H9 (cell line): ENCODE measurements around the gene THSD4. TPM values are rescaled to one million over a fixed set of nuclear protein-coding genes. Genes with fewer than 3 reads are reported as not detected.

ENCODE experiments used
- DNase-seq: peaks from one replicate; pipeline ENCODE4 v3.0.0-alpha.2; 2017
- H2AFZ ChIP-seq: one replicate; pipeline ENCODE4 v1.6.1; 2013; ENCODE audit warnings: mild to moderate bottlenecking, low read length, control low read depth, moderate library complexity
- H2AK5ac ChIP-seq: 2 replicates; pipeline ENCODE4 v1.6.1; 2013; ENCODE audit warnings: low read length, control low read depth, mixed read lengths; ENCODE audit not compliant: insufficient read length
- H2BK120ac ChIP-seq: one replicate; pipeline ENCODE4 v1.6.1; 2013; ENCODE audit warnings: low read depth, mild to moderate bottlenecking, low read length, control low read depth, inconsistent platforms; ENCODE audit not compliant: poor library complexity, severe bottlenecking
- H2BK12ac ChIP-seq: 2 replicates; pipeline ENCODE4 v1.6.1; 2013; ENCODE audit warnings: low read length, control low read depth, mixed read lengths, low read depth; ENCODE audit not compliant: insufficient read length
- H2BK15ac ChIP-seq: 2 replicates; pipeline ENCODE4 v1.6.1; 2013; ENCODE audit warnings: low read depth, low read length, control low read depth
- H2BK20ac ChIP-seq: one replicate; pipeline ENCODE4 v1.6.1; 2013; ENCODE audit warnings: low read depth, mild to moderate bottlenecking, low read length, control low read depth, inconsistent platforms; ENCODE audit not compliant: poor library complexity, severe bottlenecking
- H2BK5ac ChIP-seq: 2 replicates; pipeline ENCODE4 v1.6.1; 2013; ENCODE audit warnings: low read length, control low read depth, mixed read lengths; ENCODE audit not compliant: insufficient read length
- H3K14ac ChIP-seq: 2 replicates; pipeline ENCODE4 v1.6.1; 2013; ENCODE audit warnings: low read length, control low read depth; ENCODE audit not compliant: insufficient read depth
- H3K18ac ChIP-seq: 2 replicates; pipeline ENCODE4 v1.6.1; 2013; ENCODE audit warnings: low read depth, mild to moderate bottlenecking, mixed read lengths, low read length, control low read depth; ENCODE audit not compliant: insufficient read length
- H3K23ac ChIP-seq: 2 replicates; pipeline ENCODE4 v1.6.1; 2013; ENCODE audit warnings: low read length, control low read depth, mixed read lengths, low read depth; ENCODE audit not compliant: insufficient read length
- H3K23me2 ChIP-seq: 2 replicates; pipeline ENCODE4 v1.6.1; 2013; ENCODE audit warnings: low read depth, mild to moderate bottlenecking, mixed read lengths, low read length, control low read depth; ENCODE audit not compliant: insufficient read length, poor library complexity, severe bottlenecking
- H3K27ac ChIP-seq: 2 replicates; pipeline ENCODE4 v1.5.1; 2013; ENCODE audit warnings: low read length, control low read depth, mixed read lengths, low read depth; ENCODE audit not compliant: insufficient read length
- H3K27me3 ChIP-seq: 2 replicates; pipeline ENCODE4 v1.6.1; 2013; ENCODE audit warnings: low read length, control low read depth, inconsistent platforms; ENCODE audit not compliant: insufficient read depth
- H3K4ac ChIP-seq: 2 replicates; pipeline ENCODE4 v1.6.1; 2013; ENCODE audit warnings: low read depth, mild to moderate bottlenecking, control low read depth, inconsistent platforms, low read length, moderate library complexity
- H3K4me1 ChIP-seq: 2 replicates; pipeline ENCODE4 v1.6.1; 2013; ENCODE audit warnings: low read length, control low read depth, inconsistent platforms; ENCODE audit not compliant: insufficient read depth
- H3K4me2 ChIP-seq: 2 replicates; pipeline ENCODE4 v1.6.1; 2013; ENCODE audit warnings: low read length, control low read depth, mixed read lengths; ENCODE audit not compliant: insufficient read length, insufficient read depth
- H3K56ac ChIP-seq: 2 replicates; pipeline ENCODE4 v1.6.1; 2013; ENCODE audit warnings: low read depth, mild to moderate bottlenecking, mixed read lengths, low read length, control low read depth; ENCODE audit not compliant: insufficient read length
- H3K79me1 ChIP-seq: 2 replicates; pipeline ENCODE4 v1.6.1; 2013; ENCODE audit warnings: low read depth, mild to moderate bottlenecking, moderate library complexity, low read length, control low read depth, inconsistent platforms; ENCODE audit not compliant: insufficient read depth, poor library complexity, severe bottlenecking
- H3K79me2 ChIP-seq: 2 replicates; pipeline ENCODE4 v1.6.1; 2013; ENCODE audit warnings: low read length, control low read depth, inconsistent platforms; ENCODE audit not compliant: insufficient read depth
- H3K9ac ChIP-seq: 2 replicates; pipeline ENCODE4 v1.6.1; 2013; ENCODE audit warnings: low read length, control low read depth, mixed read lengths; ENCODE audit not compliant: insufficient read length; ENCODE audit errors: extremely low read depth
- H3K9me3 ChIP-seq: one replicate; pipeline ENCODE4 v1.6.1; 2013; ENCODE audit warnings: low read depth, low read length, inconsistent platforms; ENCODE audit not compliant: control insufficient read depth
- H3T11ph ChIP-seq: one replicate; pipeline ENCODE4 v1.6.1; 2013; ENCODE audit warnings: mild to moderate bottlenecking, low read length, control low read depth, inconsistent platforms
- H4K20me1 ChIP-seq: one replicate; pipeline ENCODE4 v1.6.1; 2013; ENCODE audit not compliant: control insufficient read depth, insufficient read length, insufficient read depth
- H4K5ac ChIP-seq: 2 replicates; pipeline ENCODE4 v1.6.1; 2013; ENCODE audit warnings: low read depth, mild to moderate bottlenecking, mixed read lengths, low read length, control low read depth; ENCODE audit not compliant: insufficient read length
- H4K8ac ChIP-seq: replicated peaks from 2 replicates; pipeline ENCODE4 v1.6.1; 2013; ENCODE audit warnings: low read length, control low read depth, mixed read lengths, low read depth; ENCODE audit not compliant: insufficient read length
- H4K91ac ChIP-seq: 2 replicates; pipeline ENCODE4 v1.6.1; 2013; ENCODE audit warnings: low read depth, mild to moderate bottlenecking, moderate library complexity, mixed read lengths, low read length, control low read depth; ENCODE audit not compliant: insufficient read length
- H3K27ac Mint-ChIP-seq, 3 experiments: 2 replicates in 2 of 3; 3 replicates in 1 of 3; pipeline ENCODE4 v1.8.0; 2020 to 2021; ENCODE audit warnings: mixed read lengths in 3 of 3, mild to moderate bottlenecking in 1 of 3, moderate library complexity in 1 of 3
- H3K27me3 Mint-ChIP-seq: 2 replicates; pipeline ENCODE4 v1.8.0; 2021; ENCODE audit warnings: low read depth, mild to moderate bottlenecking, moderate library complexity, mixed read lengths
- H3K36me3 Mint-ChIP-seq, 3 experiments: 2 replicates in 2 of 3; 3 replicates in 1 of 3; pipeline ENCODE4 v1.8.0; 2020 to 2021; ENCODE audit warnings: low read depth in 3 of 3, mixed read lengths in 3 of 3; ENCODE audit not compliant: insufficient read depth in 1 of 3
- H3K4me1 Mint-ChIP-seq, 2 experiments: 2 replicates each; pipeline ENCODE4 v1.8.0; 2020; ENCODE audit warnings: mixed read lengths in 2 of 2
- H3K4me3 Mint-ChIP-seq, 2 experiments: 2 replicates in 1 of 2; 3 replicates in 1 of 2; pipeline ENCODE4 v1.8.0; 2020 to 2021; ENCODE audit warnings: mild to moderate bottlenecking in 2 of 2, mixed read lengths in 2 of 2, moderate library complexity in 1 of 2
- H3K9me3 Mint-ChIP-seq, 2 experiments: 2 replicates in 1 of 2; 3 replicates in 1 of 2; pipeline ENCODE4 v1.8.0; 2020; ENCODE audit warnings: mild to moderate bottlenecking in 2 of 2, mixed read lengths in 2 of 2, moderate library complexity in 1 of 2
- WGBS: extraction: QIAGEN DNeasy Blood & Tissue Kit; methylation state at CpG from one replicate; pipeline ENCODE4 v1.1.7; 2013; ENCODE audit warnings: missing lambda C conversion rate, low lambda C conversion rate, mixed read lengths; ENCODE audit not compliant: insufficient read length; ENCODE audit errors: extremely low coverage; 5-methylcytosine and 5-hydroxymethylcytosine counted together
- total RNA-seq: library from RNA; stranded (reverse); gene quantifications from 2 replicates; pipeline ENCODE4 v1.2.1, GENCODE V29; 2021
- TF ChIP-seq, protein P1 (sequence below): fragments of 200-600 bp; sonication (generic); conservative IDR thresholded peaks from 3 replicates; pipeline ENCODE4 v1.8.0; 2021; ENCODE audit warnings: antibody characterized with exemption, mild to moderate bottlenecking

The THSD4 gene
- total RNA-seq, 1 experiment from 2014 or later: 5.5 TPM

DNA sequence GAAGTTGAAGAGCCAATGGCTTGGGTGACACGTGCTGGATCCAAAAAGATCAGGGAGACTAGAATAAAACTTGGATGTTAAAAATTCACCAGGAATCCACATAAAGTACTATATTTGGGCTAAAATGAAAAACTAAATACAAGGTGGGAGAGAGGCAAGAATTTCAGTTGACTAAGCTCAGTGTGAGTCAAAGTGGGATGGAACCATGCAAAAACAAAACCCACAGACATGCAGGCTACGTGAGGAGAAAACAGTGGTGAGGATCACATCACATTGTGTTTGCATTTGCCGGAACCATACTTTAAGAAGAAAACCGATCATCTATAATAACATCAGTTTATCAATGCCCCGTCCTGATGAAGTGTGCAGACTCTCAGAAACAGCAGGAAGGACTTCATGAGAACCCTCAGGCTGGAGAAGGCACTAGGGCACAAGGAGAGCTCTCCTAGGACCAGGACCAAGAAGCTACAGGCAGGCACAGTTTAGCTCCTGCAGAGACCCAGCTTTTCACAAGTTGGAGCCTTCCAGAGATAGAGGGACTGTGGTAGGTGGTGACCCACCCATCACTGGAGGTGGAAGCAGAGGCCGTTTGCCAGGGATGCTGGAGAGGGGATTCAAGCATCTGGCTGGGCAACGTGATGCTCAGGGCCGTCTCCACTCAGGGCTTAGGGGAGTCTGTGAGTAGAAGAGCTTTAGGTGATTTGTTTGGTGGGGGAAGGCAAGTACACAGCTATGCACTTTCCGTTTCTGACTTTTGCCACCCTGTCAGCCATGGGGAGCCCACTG lies 666.1 kb downstream of the THSD4 start:
- no peak overlapping the region for H3K4ac ChIP-seq
- H3K27me3 Mint-ChIP-seq: peaks cover 3% of the 10 kb centered on the region
- H3K27me3 ChIP-seq: no peaks in the 10 kb centered on the region
- no peak overlapping the region for H3K14ac ChIP-seq
- no peak overlapping the region for H2AFZ ChIP-seq
- no peaks in the 10 kb centered on the region for H3K23me2 ChIP-seq
- no peak overlapping the region for H2BK5ac ChIP-seq
- H3K4me3 Mint-ChIP-seq: no peak overlapping the region
- H4K20me1 ChIP-seq: no peaks in the 10 kb centered on the region
- H4K5ac ChIP-seq: no peak overlapping the region
- H3K27ac ChIP-seq: no peak overlapping the region
- no peak overlapping the region for H3K56ac ChIP-seq
- H3K4me1 ChIP-seq: no peaks in the 10 kb centered on the region; the same call in 1 of the 2 replicates
- H2BK15ac ChIP-seq: no peak overlapping the region
- H2BK20ac ChIP-seq: no peak overlapping the region
- H3K4me2 ChIP-seq: no peak overlapping the region
- H3K9ac ChIP-seq: no peak overlapping the region
- no peak overlapping the region for H2BK12ac ChIP-seq
- H3K23ac ChIP-seq: no peak overlapping the region
- no peaks in the 10 kb centered on the region for H3K36me3 Mint-ChIP-seq
- H2AK5ac ChIP-seq: no peak overlapping the region
- peaks cover 9% of the 10 kb centered on the region in 2 experiments for H3K4me1 Mint-ChIP-seq
- no peaks in the 10 kb centered on the region for H3K9me3 Mint-ChIP-seq
- no peak overlapping the region for H2BK120ac ChIP-seq
- H3K18ac ChIP-seq: no peak overlapping the region
- DNase-seq: no peak
- no peaks in the 10 kb centered on the region for H3K9me3 ChIP-seq
- H3K79me2 ChIP-seq: no peaks in the 10 kb centered on the region
- no peak overlapping the region for H4K8ac ChIP-seq
- H3K79me1 ChIP-seq: no peaks in the 10 kb centered on the region
- WGBS: no CpG with 5 or more reads among the region's 9 CpGs
- no peak overlapping the region for H4K91ac ChIP-seq
- peak overlapping the region in 1 of 3 experiments; percentile 57; a peak in 1 of 7 replicates for H3K27ac Mint-ChIP-seq
- TF ChIP-seq, protein P1, sequence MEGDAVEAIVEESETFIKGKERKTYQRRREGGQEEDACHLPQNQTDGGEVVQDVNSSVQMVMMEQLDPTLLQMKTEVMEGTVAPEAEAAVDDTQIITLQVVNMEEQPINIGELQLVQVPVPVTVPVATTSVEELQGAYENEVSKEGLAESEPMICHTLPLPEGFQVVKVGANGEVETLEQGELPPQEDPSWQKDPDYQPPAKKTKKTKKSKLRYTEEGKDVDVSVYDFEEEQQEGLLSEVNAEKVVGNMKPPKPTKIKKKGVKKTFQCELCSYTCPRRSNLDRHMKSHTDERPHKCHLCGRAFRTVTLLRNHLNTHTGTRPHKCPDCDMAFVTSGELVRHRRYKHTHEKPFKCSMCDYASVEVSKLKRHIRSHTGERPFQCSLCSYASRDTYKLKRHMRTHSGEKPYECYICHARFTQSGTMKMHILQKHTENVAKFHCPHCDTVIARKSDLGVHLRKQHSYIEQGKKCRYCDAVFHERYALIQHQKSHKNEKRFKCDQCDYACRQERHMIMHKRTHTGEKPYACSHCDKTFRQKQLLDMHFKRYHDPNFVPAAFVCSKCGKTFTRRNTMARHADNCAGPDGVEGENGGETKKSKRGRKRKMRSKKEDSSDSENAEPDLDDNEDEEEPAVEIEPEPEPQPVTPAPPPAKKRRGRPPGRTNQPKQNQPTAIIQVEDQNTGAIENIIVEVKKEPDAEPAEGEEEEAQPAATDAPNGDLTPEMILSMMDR: no peak
- H3T11ph ChIP-seq: no peak overlapping the region
